ENCODE measurements around the gene CREB3L2. TPM values are rescaled to one million over a fixed set of nuclear protein-coding genes. Genes with fewer than 3 reads are reported as not detected.

Gene CREB3L2
- total and polyA plus RNA-seq, 2 of the 13 experiments (the other 11 are each of a cell fraction or from before 2014, with no cell fraction given) = 22.1 to 41.1 TPM

GRCh38 chr7:138049505-138050116 lies 47.7 kb upstream of the CREB3L2 start (continued):
- TF ChIP-seq CEBPZ (IDR thresholded peaks at IDR 0.05; ENCODE audit: low read length) (no peak), ONECUT2 (CRISPR knock-in tag; IDR thresholded peaks at IDR 0.05) (peak; percentile 69), MIXL1 (CRISPR knock-in tag; IDR thresholded peaks at IDR 0.05) (peak; percentile 74; the same call in 1 of the 2 replicates), KAT2B (IDR thresholded peaks at IDR 0.05; ENCODE audit: borderline replicate concordance, low read depth, low read length) (peak; percentile 93), FOXO1 (CRISPR knock-in tag; IDR thresholded peaks at IDR 0.05) (peak; percentile 60; the same call in 1 of the 2 replicates), FOXP1 (IDR thresholded peaks at IDR 0.05) (peak; percentile 96), FOXP1 (CRISPR knock-in tag; IDR thresholded peaks at IDR 0.05) (peak; percentile 97), DRAP1 (CRISPR knock-in tag; IDR thresholded peaks at IDR 0.05) (no peak), NR2C2 (CRISPR knock-in tag; IDR thresholded peaks at IDR 0.05; ENCODE audit: borderline replicate concordance) (no peak), CEBPG (CRISPR knock-in tag; IDR thresholded peaks at IDR 0.05) (peak; percentile 63; the same call in 1 of the 2 replicates), FOSL2 (CRISPR knock-in tag; IDR thresholded peaks at IDR 0.05) (peak; percentile 33; the same call in 1 of the 2 replicates), NR2F2 (IDR thresholded peaks at IDR 0.05; ENCODE audit: borderline replicate concordance, low read depth) (peak; percentile 67; the same call in 1 of the 2 replicates), ZFYVE20 (CRISPR knock-in tag; IDR thresholded peaks at IDR 0.05; ENCODE audit: borderline replicate concordance, low read depth) (no peak), HOMEZ (CRISPR knock-in tag; IDR thresholded peaks at IDR 0.05; ENCODE audit: low read depth) (peak; percentile 81; the same call in 1 of the 2 replicates), GATAD2A (CRISPR knock-in tag; IDR thresholded peaks at IDR 0.05) (peak; percentile 89), ASH2L (IDR thresholded peaks at IDR 0.05; ENCODE audit: insufficient read length, low read depth, low read length) (peak; percentile 80), ARID3A (IDR thresholded peaks at IDR 0.05; ENCODE audit: low read depth, low read length) (peak; percentile 83), GABPA (IDR thresholded peaks at IDR 0.05; ENCODE audit: low read depth, low read length) (no peak), GABPA (CRISPR knock-in tag; IDR thresholded peaks at IDR 0.05; ENCODE audit: low read depth) (0 out of 2 replicates have a peak, but pooled peaks have one; percentile 10), HDAC2 (CRISPR knock-in tag; IDR thresholded peaks at IDR 0.05) (peak; percentile 75; the same call in 1 of the 2 replicates)
